Neuronal stem cell (in vitro differentiated cells): ENCODE results near the gene RARB.

ENCODE experiments used
- DNase-seq: peaks from one replicate; pipeline ENCODE4 v3.0.0-alpha.2; 2013; ENCODE audit warnings: low spot score
- H2AFZ ChIP-seq: one replicate; pipeline ENCODE4 v1.6.1; 2013; ENCODE audit warnings: mild to moderate bottlenecking, low read length, inconsistent platforms
- H2AK5ac ChIP-seq: 2 replicates; pipeline ENCODE4 v1.6.1; 2013; ENCODE audit warnings: low read depth, mild to moderate bottlenecking, inconsistent platforms, low read length, moderate library complexity, mixed read lengths
- H2BK120ac ChIP-seq: 2 replicates; pipeline ENCODE4 v1.6.1; 2013; ENCODE audit warnings: low read depth, mild to moderate bottlenecking, inconsistent platforms, low read length, moderate library complexity, mixed read lengths
- H2BK12ac ChIP-seq: one replicate; pipeline ENCODE4 v1.6.1; 2013; ENCODE audit warnings: low read length, inconsistent platforms
- H2BK15ac ChIP-seq: 2 replicates; pipeline ENCODE4 v1.6.1; 2013; ENCODE audit warnings: mild to moderate bottlenecking, low read length, inconsistent platforms, mixed read lengths
- H2BK5ac ChIP-seq: one replicate; pipeline ENCODE4 v1.6.1; 2013; ENCODE audit warnings: inconsistent platforms, mild to moderate bottlenecking, low read length, moderate library complexity
- H3K14ac ChIP-seq: one replicate; pipeline ENCODE4 v1.6.1; 2013; ENCODE audit warnings: low read length, inconsistent platforms
- H3K18ac ChIP-seq: 2 replicates; pipeline ENCODE4 v1.6.1; 2013; ENCODE audit warnings: low read length, inconsistent platforms
- H3K23ac ChIP-seq: 2 replicates; pipeline ENCODE4 v1.6.1; 2013; ENCODE audit warnings: low read depth, mild to moderate bottlenecking, mixed read lengths, low read length, inconsistent platforms; ENCODE audit not compliant: poor library complexity
- H3K27ac ChIP-seq: replicated peaks from 3 replicates; pipeline ENCODE4 v1.5.1; 2013; ENCODE audit warnings: low read length, inconsistent platforms
- H3K27me3 ChIP-seq, 3 experiments: 2 replicates each; pipeline ENCODE4 v1.6.1; 2013; ENCODE audit warnings: low read length in 3 of 3, mild to moderate bottlenecking in 2 of 3, inconsistent platforms in 1 of 3, low read depth in 1 of 3, mixed read lengths in 1 of 3, moderate library complexity in 1 of 3; ENCODE audit not compliant: control insufficient read depth in 3 of 3, insufficient read depth in 3 of 3
- H3K36me3 ChIP-seq, 2 donors: replicated peaks in 1 of 2; 2 replicates each; pipeline ENCODE4 v1.6.1; 2013; ENCODE audit warnings: low read length in 2 of 2; ENCODE audit not compliant: control insufficient read depth in 2 of 2, insufficient read depth in 2 of 2
- H3K4ac ChIP-seq: 2 replicates; pipeline ENCODE4 v1.6.1; 2013; ENCODE audit warnings: inconsistent platforms, mild to moderate bottlenecking, low read length, moderate library complexity
- H3K4me1 ChIP-seq, 2 donors: 1 replicate in 1 of 2; 2 replicates in 1 of 2; pipeline ENCODE4 v1.6.1; 2013; ENCODE audit warnings: low read length in 2 of 2, low read depth in 1 of 2; ENCODE audit not compliant: control insufficient read depth in 2 of 2, insufficient read depth in 1 of 2
- H3K4me2 ChIP-seq: one replicate; pipeline ENCODE4 v1.6.1; 2013; ENCODE audit warnings: mild to moderate bottlenecking, low read length, inconsistent platforms; ENCODE audit not compliant: insufficient read depth, poor library complexity, severe bottlenecking
- H3K4me3 ChIP-seq, 2 donors: 2 replicates each; pipeline ENCODE4 v1.5.1; 2013; ENCODE audit warnings: low read length in 2 of 2, mild to moderate bottlenecking in 2 of 2, inconsistent platforms in 1 of 2, moderate library complexity in 1 of 2
- H3K79me1 ChIP-seq: one replicate; pipeline ENCODE4 v1.6.1; 2013; ENCODE audit warnings: low read depth, mild to moderate bottlenecking, inconsistent platforms, low read length, moderate library complexity
- H3K9ac ChIP-seq: one replicate; pipeline ENCODE4 v1.6.1; 2013; ENCODE audit warnings: mild to moderate bottlenecking, low read depth, low read length, inconsistent platforms; ENCODE audit not compliant: poor library complexity
- H3K9me3 ChIP-seq, 2 donors: replicated peaks in 1 of 2; 2 replicates each; pipeline versions ENCODE3 to v1.6.1; 2013; ENCODE audit warnings: low read length in 2 of 2, mild to moderate bottlenecking in 2 of 2, inconsistent platforms in 1 of 2, low read depth in 1 of 2, mixed read lengths in 1 of 2, moderate library complexity in 1 of 2; ENCODE audit not compliant: control insufficient read depth in 2 of 2, insufficient read depth in 1 of 2
- H4K8ac ChIP-seq: one replicate; pipeline ENCODE4 v1.6.1; 2013; ENCODE audit warnings: low read depth, mild to moderate bottlenecking, inconsistent platforms, low read length, moderate library complexity
- H4K91ac ChIP-seq: one replicate; pipeline ENCODE4 v1.6.1; 2013; ENCODE audit warnings: low read length, low read depth, mild to moderate bottlenecking, inconsistent platforms; ENCODE audit not compliant: poor library complexity
- WGBS, 2 donors: extraction: QIAGEN DNeasy Blood & Tissue Kit; methylation state at CpG; one replicate each; pipeline ENCODE4 v1.1.7; 2013; ENCODE audit warnings: missing lambda C conversion rate in 2 of 2, mixed read lengths in 1 of 2; ENCODE audit not compliant: insufficient read length in 2 of 2, insufficient replicate concordance in 1 of 2; ENCODE audit errors: extremely low coverage in 2 of 2; 5-methylcytosine and 5-hydroxymethylcytosine counted together

RARB gene

GRCh38 chr3:25536521-25537391 is 108.7 kb downstream of the RARB start:
- Histone ChIP-seq H3K9me3 (peaks cover 0 to 7% of the 10 kb centered on the region in 2 donors), H2BK15ac (no peak overlapping the region), H3K27ac (no peak overlapping the region), H3K18ac (no peak overlapping the region), H2AFZ (peak overlapping the region; percentile 8), H3K9ac (no peak overlapping the region), H3K4ac (no peak overlapping the region), H3K4me1 (no peaks in the 10 kb centered on the region), H4K8ac (no peak overlapping the region), H2BK120ac (no peak overlapping the region), H3K36me3 (no peaks in the 10 kb centered on the region), H3K4me3 (no peak overlapping the region), H3K4me2 (no peak overlapping the region), H3K27me3 (no peaks in the 10 kb centered on the region), H2BK12ac (no peak overlapping the region), H3K23ac (no peak overlapping the region), H3K14ac (no peak overlapping the region), H2BK5ac (no peak overlapping the region), H4K91ac (no peak overlapping the region), H3K79me1 (no peaks in the 10 kb centered on the region), H2AK5ac (no peak overlapping the region)
- DNase-seq, result no peak
- no CpG with 5 or more reads among the region's 7 CpGs for WGBS, 2 donors

- Histone ChIP-seq H4K91ac (no peak overlapping the region), H3K79me1 (no peaks in the 10 kb centered on the region), H3K18ac (no peak overlapping the region), H3K14ac (no peak overlapping the region), H2BK12ac (no peak overlapping the region), H4K8ac (no peak overlapping the region), H3K27ac (no peak overlapping the region), H3K4ac (no peak overlapping the region), H3K23ac (no peak overlapping the region), H3K4me2 (no peak overlapping the region), H2BK120ac (no peak overlapping the region), H3K9me3 (peaks cover 0 to 2% of the 10 kb centered on the region in 2 donors), H2AFZ (no peak overlapping the region), H3K36me3 (no peaks in the 10 kb centered on the region), H3K4me1 (no peaks in the 10 kb centered on the region), H3K9ac (no peak overlapping the region), H2BK15ac (no peak overlapping the region), H3K27me3 (no peaks in the 10 kb centered on the region), H3K4me3 (no peak overlapping the region), H2BK5ac (no peak overlapping the region), H2AK5ac (no peak overlapping the region)
- DNase-seq, result no peak
- WGBS, 2 donors, result no CpG with 5 or more reads among the region's 3 CpGs
These were observed 109.5 kb downstream of the RARB start for GRCh38 chr3:25537516-25537915.

- Histone ChIP-seq H3K9me3 (no peaks in the 10 kb centered on the region), H2AK5ac (no peak overlapping the region), H3K27me3 (no peaks in the 10 kb centered on the region), H3K4me1 (no peaks in the 10 kb centered on the region), H4K8ac (no peak overlapping the region), H2AFZ (no peak overlapping the region), H2BK12ac (no peak overlapping the region), H3K4me2 (no peak overlapping the region), H3K18ac (no peak overlapping the region), H3K4ac (no peak overlapping the region), H3K79me1 (no peaks in the 10 kb centered on the region), H3K9ac (no peak overlapping the region), H3K36me3 (no peaks in the 10 kb centered on the region), H2BK120ac (no peak overlapping the region), H3K4me3 (no peak overlapping the region), H3K27ac (no peak overlapping the region), H3K14ac (no peak overlapping the region), H2BK5ac (no peak overlapping the region), H3K23ac (no peak overlapping the region), H4K91ac (no peak overlapping the region), H2BK15ac (no peak overlapping the region)
- no CpG with 5 or more reads among the region's 5 CpGs for WGBS, 2 donors
- DNase-seq, result no peak
These were observed 112.2 kb downstream of the RARB start for GRCh38 chr3:25540273-25540672.

- peaks cover 0 to 5% of the 10 kb centered on the region in 2 donors for H3K4me1 ChIP-seq
These were observed 114.5 kb downstream of the RARB start for GRCh38 chr3:25542492-25543039.

More at GRCh38 chr3:25542492-25543039, 114.5 kb downstream of the RARB start:
- no peak overlapping the region for H3K23ac ChIP-seq
- H2BK120ac ChIP-seq, result no peak overlapping the region
- H2BK15ac ChIP-seq, result no peak overlapping the region
- WGBS, 2 donors, result no CpG with 5 or more reads among the region's 1 CpG
- H3K4ac ChIP-seq, result no peak overlapping the region
- H2AFZ ChIP-seq, result no peak overlapping the region
- no peaks in the 10 kb centered on the region for H3K9me3 ChIP-seq
- no peaks in the 10 kb centered on the region for H3K27me3 ChIP-seq
- no peak overlapping the region for H2AK5ac ChIP-seq
- no peak overlapping the region for H3K9ac ChIP-seq
- no peaks in the 10 kb centered on the region for H3K79me1 ChIP-seq
- H3K27ac ChIP-seq, result no peak overlapping the region
- no peak overlapping the region for H2BK5ac ChIP-seq
- no peak for DNase-seq
- no peak overlapping the region for H3K18ac ChIP-seq
- no peaks in the 10 kb centered on the region for H3K36me3 ChIP-seq
- H3K4me3 ChIP-seq, result no peak overlapping the region
- H2BK12ac ChIP-seq, result no peak overlapping the region
- no peak overlapping the region for H4K8ac ChIP-seq
- H4K91ac ChIP-seq, result no peak overlapping the region
- H3K4me2 ChIP-seq, result no peak overlapping the region
- H3K14ac ChIP-seq, result no peak overlapping the region
